Activated CD8-positive, alpha-beta T cell treated with anti-CD3 and anti-CD28 coated beads, Interleukin-2, amount 10 ng/mL, durations not matched to agents 7 days and 5 days (primary cell): ENCODE results near the gene CEP104. TPM values are rescaled to one million over a fixed set of nuclear protein-coding genes. Genes with fewer than 3 reads are reported as not detected.

ENCODE experiments used
- ATAC-seq: fragments of 150-1000 bp; cut with Tn5 transposase; one replicate; pipeline ENCODE4 v1.10.0; 2021; ENCODE audit warnings: moderate library complexity
- CTCF ChIA-PET: fragments of 350-600 bp; sonication (Branson Sonifier 250); formaldehyde crosslinking; loops from one replicate; lab custom pipeline; 2021; ENCODE audit warnings: antibody characterized with exemption; lab: Charles Lee
- POLR2A ChIA-PET: fragments of 350-600 bp; sonication (Branson Sonifier 250); formaldehyde crosslinking; loops from one replicate; lab custom pipeline; 2021; ENCODE audit warnings: antibody characterized with exemption; lab: Charles Lee
- DNase-seq: peaks from one replicate; pipeline ENCODE4 v3.0.0-alpha.2; 2020
- H3K27ac Mint-ChIP-seq: one replicate; pipeline ENCODE4 v1.8.0; 2021; ENCODE audit warnings: mild to moderate bottlenecking, mixed read lengths
- H3K27me3 Mint-ChIP-seq: one replicate; pipeline ENCODE4 v1.8.0; 2021; ENCODE audit warnings: low read depth, mixed read lengths
- H3K36me3 Mint-ChIP-seq: one replicate; pipeline ENCODE4 v1.8.0; 2021; ENCODE audit warnings: low read depth, mixed read lengths
- H3K4me1 Mint-ChIP-seq: one replicate; pipeline ENCODE4 v1.8.0; 2021; ENCODE audit warnings: low read depth, mixed read lengths
- H3K4me3 Mint-ChIP-seq: one replicate; pipeline ENCODE4 v1.8.0; 2021; ENCODE audit warnings: mild to moderate bottlenecking, mixed read lengths
- H3K9me3 Mint-ChIP-seq: one replicate; pipeline ENCODE4 v1.8.0; 2022; ENCODE audit warnings: mixed read lengths; ENCODE audit not compliant: insufficient read depth
- total RNA-seq, 2 experiments: library from RNA; stranded (reverse); gene quantifications; one replicate each; pipeline ENCODE4 v1.2.3, GENCODE V29; 2021

The CEP104 gene
- total RNA-seq, 2 experiments from 2014 or later, result 41.2 to 47.0 TPM

DNA sequence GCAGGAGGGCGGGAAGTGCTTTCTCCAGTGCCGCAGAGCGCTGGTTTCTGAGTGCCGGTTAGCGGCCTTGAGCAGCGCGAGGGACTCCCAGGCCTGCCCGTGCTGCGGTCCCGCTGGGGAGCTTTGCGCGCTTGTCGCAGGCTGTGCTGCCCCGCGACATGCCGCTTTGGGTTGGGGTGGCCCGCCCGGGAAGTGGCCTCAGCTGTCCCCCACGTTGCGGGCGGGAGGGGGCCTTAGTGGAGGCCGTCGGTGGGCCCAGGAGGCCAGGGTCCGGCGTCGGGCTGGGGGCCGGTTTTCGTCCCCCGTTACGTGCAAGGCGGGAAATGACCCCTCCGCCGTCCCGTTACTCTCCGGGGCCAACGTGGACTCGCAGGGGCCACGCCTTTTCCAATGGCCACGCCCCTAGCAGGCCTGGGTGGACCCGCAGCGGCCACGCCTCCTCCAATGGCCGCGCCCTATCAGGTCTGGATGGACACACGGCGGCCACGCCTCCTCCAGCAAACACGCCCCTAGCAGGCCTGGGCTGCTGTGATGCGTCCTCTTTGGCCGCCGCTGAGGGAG, 44.0 kb upstream of the CEP104 start:
- Mint-ChIP-seq H3K27me3 (no peaks in the 10 kb centered on the region), H3K36me3 (peaks cover 22% of the 10 kb centered on the region), H3K4me1 (peaks cover 68% of the 10 kb centered on the region), H3K4me3 (peak overlapping the region; percentile 96), H3K9me3 (no peaks in the 10 kb centered on the region), H3K27ac (peak overlapping the region; percentile 99)
- DNase-seq (peak; percentile 90), ATAC-seq (peak; percentile 32)
- ChIA-PET POLR2A (interaction anchor here (1.8 to 2.4 kb wide), 2 partner anchors 10 to 44 kb away, joined by 6 to 12 read pairs; partner anchors contain the start of genes CEP104 and DFFB), CTCF (interaction anchor here (7.1 kb wide), 1 partner anchor 43 kb away, joined by 37 read pairs; the partner anchor contains the start of genes CEP104 and DFFB)

DNA sequence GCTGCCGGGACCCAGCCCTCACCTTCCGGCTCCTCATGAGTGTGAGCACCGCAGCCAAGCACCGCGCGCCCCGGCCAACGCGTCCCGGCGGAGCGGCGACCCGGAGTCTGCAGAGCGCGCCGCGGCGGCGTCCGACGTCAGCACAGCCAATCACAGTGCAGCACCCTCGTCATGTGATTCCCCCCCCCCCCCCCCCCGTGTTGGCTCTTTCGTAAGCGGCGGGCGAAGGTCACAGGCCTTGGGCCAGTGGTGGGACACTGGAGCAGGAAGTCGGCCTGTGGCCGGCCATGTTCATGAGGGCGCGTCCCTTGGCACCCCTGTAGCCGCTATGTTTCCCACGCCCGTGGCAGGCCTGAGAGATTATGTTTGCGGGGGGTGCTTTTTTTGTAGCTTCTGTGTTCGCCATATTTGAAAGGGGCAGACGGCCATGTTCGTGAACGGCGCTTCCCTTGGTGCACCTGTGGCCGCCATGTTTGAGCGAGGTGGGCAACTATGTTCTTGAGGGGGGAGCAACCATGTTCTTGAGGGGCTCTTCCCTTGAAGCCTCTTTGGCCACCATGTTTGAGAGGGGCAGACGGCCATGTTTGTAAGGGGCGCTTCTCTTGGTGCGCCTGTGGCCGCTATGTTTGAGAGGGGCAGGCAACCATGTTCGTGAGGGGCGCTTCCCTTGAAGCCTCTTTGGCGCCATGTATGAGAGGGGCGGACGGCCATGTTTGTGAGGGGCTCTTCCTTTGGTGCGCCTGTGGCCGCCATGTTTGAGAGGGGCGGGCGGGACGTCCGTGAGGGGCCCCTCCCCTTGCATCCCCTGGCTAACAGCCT, 43.3 kb upstream of the CEP104 start, which contains the start of gene C1orf174:
Gene C1orf174, minus strand, starts transcription at position 123 of the 819 bp plus-strand sequence. Its CDS starts 86 bp downstream, at position 37.
- ChIA-PET POLR2A (interaction anchor here (0.7 to 2.4 kb wide), 3 partner anchors 10 to 62 kb away, joined by 4 to 12 read pairs (median 6); partner anchors contain the start of genes CEP104 and DFFB), CTCF (interaction anchor here (0.9 to 7.1 kb wide), 2 partner anchors 39 to 43 kb away, joined by 3 to 37 read pairs; partner anchors contain the start of genes CEP104 and DFFB)
- Mint-ChIP-seq H3K4me3 (peak within 1 kb of the TSS; percentile 96), H3K36me3 (peaks cover 24% of the 10 kb centered on the region), H3K4me1 (peaks cover 66% of the 10 kb centered on the region), H3K9me3 (no peaks in the 10 kb centered on the region), H3K27ac (peak within 1 kb of the TSS; percentile 99), H3K27me3 (no peaks in the 10 kb centered on the region)
- DNase-seq (peak; percentile 96), ATAC-seq (peak; percentile 87)

DNA sequence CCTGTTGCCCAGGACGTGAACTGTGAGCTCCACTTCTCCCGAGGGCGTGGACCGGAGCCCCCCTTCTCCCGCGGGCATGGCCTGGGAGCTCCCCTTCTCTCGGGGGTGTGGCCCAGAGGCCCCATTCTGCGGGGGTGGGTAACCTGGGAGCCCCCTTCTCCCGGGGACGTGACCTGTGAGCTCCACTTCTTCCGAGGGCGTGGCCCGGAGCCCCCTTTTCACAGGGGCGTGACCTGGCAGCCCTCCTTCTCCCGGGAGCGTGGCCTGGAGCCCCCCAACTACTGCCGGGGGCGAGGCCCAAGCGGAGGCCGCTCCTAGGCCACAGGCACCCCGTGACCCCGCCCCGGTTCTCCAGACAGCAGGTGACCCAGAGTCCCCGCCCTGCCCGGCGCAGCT, 42.7 kb upstream of the CEP104 start:
- Mint-ChIP-seq H3K27ac (peak overlapping the region; percentile 99), H3K4me1 (peaks cover 63% of the 10 kb centered on the region), H3K4me3 (peak overlapping the region; percentile 96), H3K36me3 (peaks cover 27% of the 10 kb centered on the region), H3K27me3 (no peaks in the 10 kb centered on the region), H3K9me3 (no peaks in the 10 kb centered on the region)
- ChIA-PET CTCF (interaction anchor here (0.8 to 7.1 kb wide), 3 partner anchors 16 to 42 kb away, joined by 3 to 37 read pairs (median 4); partner anchors contain the start of genes CEP104 and DFFB), POLR2A (interaction anchor here (0.7 to 2.4 kb wide), 3 partner anchors 9 to 62 kb away, joined by 4 to 12 read pairs (median 6); partner anchors contain the start of genes CEP104 and DFFB)
- peak; percentile 47 for DNase-seq
- ATAC-seq, result no peak

DNA sequence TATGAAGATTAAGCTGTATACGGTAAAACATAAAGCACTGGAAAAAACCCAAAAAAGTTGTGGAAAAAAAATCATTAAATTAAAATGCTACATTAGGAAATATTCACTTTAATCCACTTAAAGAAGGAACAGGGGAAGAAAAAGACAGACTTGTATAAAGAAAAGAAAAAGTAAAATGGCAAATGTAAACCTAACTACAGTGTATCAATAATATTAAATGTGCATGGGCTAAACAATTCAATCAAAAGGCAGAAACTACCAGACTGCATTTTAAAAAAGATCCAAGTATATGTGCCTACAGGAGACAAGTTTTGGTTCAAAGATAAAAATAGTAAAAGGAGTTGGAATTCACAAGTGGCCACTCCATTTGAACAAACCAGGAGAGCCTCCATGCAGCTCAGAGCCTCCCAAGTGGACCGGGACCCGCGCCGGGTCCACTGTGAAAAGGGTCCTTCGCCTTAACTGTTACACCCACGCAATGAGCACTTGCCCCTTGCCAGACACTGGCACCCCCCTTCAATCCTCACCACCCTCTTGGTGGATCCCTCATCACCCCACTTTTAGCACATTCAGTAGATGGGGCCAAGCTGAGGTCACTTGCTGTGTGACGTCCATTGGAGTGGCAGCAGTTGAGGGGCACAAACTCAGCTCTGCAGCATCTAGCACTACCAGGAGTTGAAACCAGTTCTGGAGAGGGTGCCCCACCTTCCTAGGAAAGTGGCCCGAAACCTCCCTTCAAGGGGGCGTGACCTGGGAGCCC, 42.2 kb upstream of the CEP104 start:
- DNase-seq, result no peak
- CTCF ChIA-PET, result interaction anchor here (0.8 to 7.1 kb wide), 2 partner anchors 15 to 42 kb away, joined by 4 to 37 read pairs; partner anchors contain the start of genes CEP104 and DFFB
- H3K4me3 Mint-ChIP-seq, result peak overlapping the region; percentile 96
- H3K4me1 Mint-ChIP-seq, result peaks cover 60% of the 10 kb centered on the region
- POLR2A ChIA-PET, result interaction anchor here (0.7 to 2.4 kb wide), 3 partner anchors 8 to 63 kb away, joined by 4 to 12 read pairs (median 6); partner anchors contain the start of genes CEP104 and DFFB
- no peaks in the 10 kb centered on the region for H3K9me3 Mint-ChIP-seq
- ATAC-seq, result no peak
- H3K27me3 Mint-ChIP-seq, result no peaks in the 10 kb centered on the region
- peak overlapping the region; percentile 99 for H3K27ac Mint-ChIP-seq
- H3K36me3 Mint-ChIP-seq, result peaks cover 27% of the 10 kb centered on the region

DNA sequence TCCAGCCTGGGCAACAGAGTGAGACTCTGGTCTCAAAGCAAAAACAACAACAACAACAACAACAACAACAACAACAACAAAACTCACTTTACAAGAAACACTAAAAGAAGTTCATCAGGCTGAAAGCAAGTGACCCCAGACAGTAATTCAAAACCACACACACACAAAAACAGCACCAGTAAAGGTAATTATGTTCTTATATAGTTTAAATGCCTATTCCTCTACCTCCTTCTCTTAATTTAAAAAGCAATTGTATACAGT, 41.4 kb upstream of the CEP104 start:
- Mint-ChIP-seq H3K4me3 (peak overlapping the region; percentile 96), H3K4me1 (peaks cover 53% of the 10 kb centered on the region), H3K27ac (no peak overlapping the region), H3K9me3 (no peaks in the 10 kb centered on the region), H3K36me3 (peaks cover 29% of the 10 kb centered on the region), H3K27me3 (no peaks in the 10 kb centered on the region)
- ATAC-seq (no peak), DNase-seq (no peak)
- CTCF ChIA-PET, result interaction anchor here (7.1 kb wide), 1 partner anchor 41 kb away, joined by 37 read pairs; the partner anchor contains the start of genes CEP104 and DFFB
- POLR2A ChIA-PET, result no interaction called here

DNA sequence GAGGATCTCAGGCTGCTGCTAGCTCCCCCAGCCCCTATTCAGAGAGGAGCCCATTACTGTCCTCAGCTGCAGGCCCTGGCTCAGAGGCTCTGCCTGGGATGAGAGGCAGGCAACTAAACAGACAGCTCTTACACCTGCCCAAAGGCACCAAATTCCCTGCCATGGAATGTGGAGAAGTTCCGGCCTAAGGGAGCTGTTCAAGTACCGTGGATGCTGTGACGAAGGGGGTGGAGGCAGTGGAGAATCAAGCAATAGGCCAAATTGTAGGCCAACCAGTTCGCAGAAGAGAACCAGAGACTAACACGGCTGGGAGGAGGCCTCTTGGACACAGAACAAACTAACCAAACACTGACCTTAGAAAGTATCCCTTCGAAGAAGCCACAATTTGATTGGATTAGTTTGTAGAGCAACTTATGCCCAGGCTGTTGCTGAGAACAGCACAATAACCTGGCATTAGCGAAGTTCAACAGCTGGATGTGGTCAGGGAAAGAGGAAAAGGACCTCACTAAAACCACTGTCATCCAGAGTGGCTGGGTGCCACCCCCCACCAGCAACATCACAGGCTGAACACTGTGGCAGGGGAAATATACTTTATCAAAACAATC, 39.5 kb upstream of the CEP104 start:
- CTCF ChIA-PET, result no interaction called here
- ATAC-seq (no peak), DNase-seq (no peak)
- Mint-ChIP-seq H3K27me3 (no peaks in the 10 kb centered on the region), H3K9me3 (no peaks in the 10 kb centered on the region), H3K4me3 (no peak overlapping the region), H3K27ac (no peak overlapping the region), H3K36me3 (peaks cover 33% of the 10 kb centered on the region), H3K4me1 (peaks cover 38% of the 10 kb centered on the region)
- POLR2A ChIA-PET, result no interaction called here

DNA sequence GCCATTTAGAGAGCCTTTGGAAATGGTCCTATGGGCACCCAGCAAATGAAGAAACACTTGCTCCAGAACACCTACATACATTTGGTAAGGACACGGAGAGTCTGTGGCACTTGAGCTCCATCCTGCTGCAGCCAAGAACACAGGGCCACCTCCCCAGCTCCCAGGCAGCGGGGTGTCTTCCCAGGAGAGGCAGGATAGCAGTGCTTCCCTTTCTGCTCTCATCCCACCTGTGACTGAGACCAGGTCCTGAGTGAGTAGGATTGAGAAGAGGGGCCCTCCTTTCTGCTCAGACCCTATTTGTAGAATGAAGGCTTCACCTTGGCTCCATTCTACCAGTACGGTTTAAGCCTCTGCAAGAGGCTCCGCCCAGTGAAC, 38.9 kb upstream of the CEP104 start:
- Mint-ChIP-seq H3K4me1 (peaks cover 40% of the 10 kb centered on the region), H3K27ac (no peak overlapping the region), H3K9me3 (no peaks in the 10 kb centered on the region), H3K27me3 (no peaks in the 10 kb centered on the region), H3K36me3 (peaks cover 35% of the 10 kb centered on the region), H3K4me3 (no peak overlapping the region)
- ChIA-PET CTCF (no interaction called here), POLR2A (interaction anchor here (1.0 kb wide), 1 partner anchor 9 kb away, joined by 3 read pairs; no protein-coding TSS in a partner anchor)
- ATAC-seq (no peak), DNase-seq (no peak)

DNA sequence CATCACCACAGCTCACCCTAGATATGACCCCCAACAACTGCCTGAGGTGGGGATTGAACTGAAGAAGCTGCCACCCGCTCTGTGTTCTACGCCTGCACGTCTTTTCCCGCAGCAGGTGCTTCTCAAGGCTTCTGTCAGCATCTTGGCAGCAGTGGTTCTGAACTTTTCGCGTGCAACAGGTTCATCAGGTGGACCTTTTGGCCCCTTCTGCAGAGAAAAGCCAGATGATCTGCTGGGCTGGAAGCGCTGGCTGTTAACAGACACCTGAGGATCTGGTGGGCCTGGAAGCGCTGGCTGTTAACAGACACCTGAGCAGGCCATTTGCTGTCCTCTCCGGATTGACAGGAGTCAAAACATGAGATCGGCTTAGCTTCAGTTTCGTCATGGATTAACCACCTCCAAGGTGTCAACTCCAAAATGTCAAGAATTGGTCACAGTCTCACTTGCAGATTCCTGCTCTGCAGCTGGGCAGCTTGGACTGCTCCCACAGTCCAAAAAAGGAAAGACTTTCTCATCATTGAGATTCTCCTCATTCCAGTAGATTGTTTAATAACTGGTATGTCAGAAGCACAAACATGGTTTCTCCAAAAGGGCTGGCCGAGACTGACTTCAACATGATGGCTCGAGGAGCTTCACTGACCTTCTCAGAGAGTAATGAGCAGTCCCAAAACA, 38.4 kb upstream of the CEP104 start:
- DNase-seq (no peak), ATAC-seq (no peak)
- no peaks in the 10 kb centered on the region for H3K9me3 Mint-ChIP-seq
- H3K4me1 Mint-ChIP-seq, result peaks cover 45% of the 10 kb centered on the region
- CTCF ChIA-PET, result no interaction called here
- H3K36me3 Mint-ChIP-seq, result peaks cover 40% of the 10 kb centered on the region
- H3K27me3 Mint-ChIP-seq, result no peaks in the 10 kb centered on the region
- H3K4me3 Mint-ChIP-seq, result no peak overlapping the region
- POLR2A ChIA-PET, result interaction anchor here (1.0 kb wide), 1 partner anchor 8 kb away, joined by 3 read pairs; no protein-coding TSS in a partner anchor
- H3K27ac Mint-ChIP-seq, result no peak overlapping the region

DNA sequence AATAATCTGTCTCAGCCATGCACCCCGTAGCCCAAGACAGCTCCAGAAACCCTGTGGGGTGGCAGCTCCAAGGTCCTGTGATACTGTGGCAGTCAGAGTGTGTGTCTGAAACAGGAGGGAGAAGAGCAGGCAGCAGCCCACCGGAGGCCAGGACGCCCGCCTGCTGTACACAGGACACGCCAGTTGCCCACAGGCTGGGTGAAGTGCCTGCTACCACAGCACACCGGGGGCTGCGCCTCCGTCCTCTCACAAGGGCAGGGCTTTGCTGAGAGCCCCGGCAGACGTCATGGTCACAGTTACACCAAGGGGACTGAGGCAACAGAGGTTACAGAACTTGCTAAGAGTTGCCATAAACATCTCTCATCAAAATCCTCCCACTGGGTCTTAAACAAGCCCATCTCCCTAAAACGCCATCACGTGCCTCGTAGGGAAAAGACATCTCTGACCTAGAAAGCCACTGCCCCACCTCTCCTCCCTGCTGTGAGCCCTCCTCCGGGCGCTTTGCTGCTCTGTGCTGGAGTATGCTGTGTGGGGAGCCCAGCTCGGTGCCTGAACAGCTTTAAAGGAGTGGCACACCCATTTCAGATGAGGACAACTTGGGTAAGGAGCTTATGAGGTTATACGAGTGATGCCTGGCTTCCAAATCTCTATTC, 37.7 kb upstream of the CEP104 start:
- no peak overlapping the region for H3K27ac Mint-ChIP-seq
- ATAC-seq (no peak), DNase-seq (no peak)
- POLR2A ChIA-PET, result interaction anchor here (1.0 kb wide), 1 partner anchor 8 kb away, joined by 3 read pairs; no protein-coding TSS in a partner anchor
- H3K36me3 Mint-ChIP-seq, result peaks cover 46% of the 10 kb centered on the region
- H3K9me3 Mint-ChIP-seq, result no peaks in the 10 kb centered on the region
- CTCF ChIA-PET, result no interaction called here
- peaks cover 50% of the 10 kb centered on the region for H3K4me1 Mint-ChIP-seq
- no peaks in the 10 kb centered on the region for H3K27me3 Mint-ChIP-seq
- H3K4me3 Mint-ChIP-seq, result no peak overlapping the region

DNA sequence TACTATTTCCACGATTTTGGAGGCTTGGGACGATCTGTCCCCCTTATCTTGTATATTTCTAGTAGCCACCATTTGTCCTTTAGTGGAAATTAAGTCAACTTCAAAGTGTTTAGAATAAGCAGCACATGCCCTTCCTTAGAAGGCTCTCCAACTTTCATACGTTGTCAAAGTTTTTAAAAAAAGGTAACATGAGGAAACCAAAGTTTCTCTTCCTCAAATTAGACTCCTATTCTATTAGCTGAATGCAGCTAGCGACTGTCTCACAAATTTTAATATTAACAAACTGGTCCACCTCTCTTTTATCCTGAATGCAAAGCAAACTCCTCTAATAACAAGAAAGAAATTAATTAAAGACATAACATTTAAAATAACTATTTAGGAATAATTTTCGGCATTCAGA, 36.2 kb upstream of the CEP104 start:
- H3K4me3 Mint-ChIP-seq, result no peak overlapping the region
- H3K36me3 Mint-ChIP-seq, result peaks cover 49% of the 10 kb centered on the region
- no peak overlapping the region for H3K27ac Mint-ChIP-seq
- ATAC-seq (no peak), DNase-seq (no peak)
- POLR2A ChIA-PET, result no interaction called here
- no peaks in the 10 kb centered on the region for H3K9me3 Mint-ChIP-seq
- H3K4me1 Mint-ChIP-seq, result peaks cover 39% of the 10 kb centered on the region
- H3K27me3 Mint-ChIP-seq, result no peaks in the 10 kb centered on the region
- CTCF ChIA-PET, result interaction anchor here (1.3 kb wide), 1 partner anchor 8 kb away, joined by 3 read pairs; no protein-coding TSS in a partner anchor
